HG02943 (cell line): ENCODE data around the gene PLB1.

Experiments used
- ATAC-seq: cut with Tn5 transposase; IDR thresholded peaks from one replicate; pipeline ENCODE4 v1.9.1; 2021; ENCODE audit warnings: mild to moderate bottlenecking, low read depth, moderate library complexity; ENCODE audit not compliant: unreplicated experiment

The PLB1 gene

GRCh38 chr2:28637066-28638047 is 141.5 kb downstream of the PLB1 start:
- ATAC-seq, result no peak

- no peak for ATAC-seq
Observed at GRCh38 chr2:28638102-28638501, 142.2 kb downstream of the PLB1 start.

- ATAC-seq, result no peak
Observed at GRCh38 chr2:28639092-28639691, 143.3 kb downstream of the PLB1 start.

GRCh38 chr2:28639836-28640235 is 144.0 kb downstream of the PLB1 start:
- no peak for ATAC-seq

- ATAC-seq, result no peak
Observed at GRCh38 chr2:28640260-28640907, 144.5 kb downstream of the PLB1 start.

- no peak for ATAC-seq
Observed at GRCh38 chr2:28640908-28641300, 145.0 kb downstream of the PLB1 start.

GRCh38 chr2:28642796-28643195 is 146.9 kb downstream of the PLB1 start:
- no peak for ATAC-seq

GRCh38 chr2:28643327-28643726 is 147.5 kb downstream of the PLB1 start:
- ATAC-seq, result no peak

GRCh38 chr2:28643911-28644334 is 148.1 kb downstream of the PLB1 start:
- ATAC-seq, result no peak

- ATAC-seq, result no peak
Observed at GRCh38 chr2:28644760-28645159, 148.9 kb downstream of the PLB1 start.

GRCh38 chr2:28645553-28645952 is 149.7 kb downstream of the PLB1 start:
- no peak for ATAC-seq

GRCh38 chr2:28647682-28648081 is 151.8 kb downstream of the PLB1 start:
- ATAC-seq, result no peak

- no peak for ATAC-seq
Observed at GRCh38 chr2:28648147-28648546, 152.3 kb downstream of the PLB1 start.

- no peak for ATAC-seq
Observed at GRCh38 chr2:28648671-28649395, 153.0 kb downstream of the PLB1 start.

- ATAC-seq, result no peak
Observed at GRCh38 chr2:28649481-28650265, 153.8 kb downstream of the PLB1 start.

GRCh38 chr2:28650266-28650584 is 154.4 kb downstream of the PLB1 start:
- no peak for ATAC-seq

GRCh38 chr2:28652217-28652616 is 156.4 kb downstream of the PLB1 start:
- no peak for ATAC-seq

GRCh38 chr2:28653892-28654662 is 158.2 kb downstream of the PLB1 start:
- ATAC-seq, result no peak

GRCh38 chr2:28654663-28655320 is 158.9 kb downstream of the PLB1 start:
- no peak for ATAC-seq
